Measurements from ENCODE around the gene MACIR. TPM values are rescaled to one million over a fixed set of nuclear protein-coding genes. Genes with fewer than 3 reads are reported as not detected.

MACIR gene
- total and polyA plus RNA-seq, 2 of the 13 experiments (the other 11 are each of a cell fraction or from before 2014, with no cell fraction given): 2.4 to 4.4 TPM

DNA sequence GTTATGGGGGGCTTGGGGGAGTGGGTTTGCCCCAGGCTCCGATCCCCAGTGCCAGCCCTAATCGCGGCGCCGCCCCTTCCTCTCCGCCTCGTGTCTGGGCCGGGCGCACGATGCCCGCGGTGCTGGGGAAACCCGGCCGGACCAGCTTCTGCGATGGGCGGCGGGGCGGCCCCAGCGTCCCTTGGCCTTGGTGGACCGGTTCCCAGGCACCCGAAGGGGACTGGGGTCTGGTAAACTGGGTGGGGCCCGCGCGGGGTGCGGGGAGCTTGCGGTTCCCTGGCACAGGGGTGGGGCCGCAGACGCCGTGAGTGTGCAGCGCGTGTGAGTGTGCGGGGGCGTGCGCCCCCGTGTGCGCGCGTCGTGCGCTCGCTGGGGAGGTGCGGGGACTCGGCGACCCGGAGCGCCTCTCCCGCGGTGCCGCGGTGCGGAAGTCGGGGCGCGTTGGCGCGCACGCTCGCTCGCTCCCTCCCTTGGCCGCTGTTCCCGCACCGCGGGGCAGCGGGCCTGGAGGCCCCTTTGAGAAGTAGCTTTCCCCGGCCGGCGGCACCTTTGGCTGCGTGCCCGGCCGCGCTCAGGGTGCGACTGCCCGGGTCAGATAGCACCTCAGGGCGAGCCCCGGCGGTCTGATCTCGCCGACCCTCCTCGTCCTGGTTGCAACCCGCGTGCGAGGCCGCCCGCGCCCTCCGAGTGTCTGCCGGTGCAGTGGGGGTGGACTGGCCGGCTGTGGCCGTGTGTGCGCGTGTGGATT is 568 bp downstream of the MACIR start (continued):
- no peak for TF ChIP-seq FLYWCH1 (CRISPR knock-in tag; IDR thresholded peaks at IDR 0.05)
- no peak for TF ChIP-seq ATAD3A (CRISPR knock-in tag; IDR thresholded peaks at IDR 0.05)
- no peak for TF ChIP-seq ZNF891 (CRISPR knock-in tag; IDR thresholded peaks at IDR 0.05)
- TF ChIP-seq HMGXB3 (CRISPR knock-in tag; IDR thresholded peaks at IDR 0.05; ENCODE audit: borderline replicate concordance): no peak
- TF ChIP-seq SIX4 (CRISPR knock-in tag; IDR thresholded peaks at IDR 0.05): 0 out of 2 replicates have a peak, but pooled peaks have one; percentile 22
- TF ChIP-seq, protein P1, sequence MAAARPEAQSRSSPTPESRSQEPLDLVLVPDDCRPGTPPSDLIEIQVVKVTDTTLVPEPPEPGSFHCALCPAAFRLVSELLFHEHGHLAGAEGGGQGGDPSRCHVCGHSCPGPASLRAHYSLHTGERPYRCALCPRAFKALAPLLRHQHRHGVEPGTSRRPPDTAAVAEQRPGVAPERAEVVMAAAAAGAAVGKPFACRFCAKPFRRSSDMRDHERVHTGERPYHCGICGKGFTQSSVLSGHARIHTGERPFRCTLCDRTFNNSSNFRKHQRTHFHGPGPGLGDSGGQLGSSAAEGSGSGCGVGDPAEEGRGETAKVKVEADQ (CRISPR knock-in tag; IDR thresholded peaks at IDR 0.05; ENCODE audit: borderline replicate concordance): no peak
- 0 out of 2 replicates have a peak, but pooled peaks have one; percentile 25 for TF ChIP-seq SP2 (CRISPR knock-in tag; IDR thresholded peaks at IDR 0.05)
- TF ChIP-seq, protein P2, sequence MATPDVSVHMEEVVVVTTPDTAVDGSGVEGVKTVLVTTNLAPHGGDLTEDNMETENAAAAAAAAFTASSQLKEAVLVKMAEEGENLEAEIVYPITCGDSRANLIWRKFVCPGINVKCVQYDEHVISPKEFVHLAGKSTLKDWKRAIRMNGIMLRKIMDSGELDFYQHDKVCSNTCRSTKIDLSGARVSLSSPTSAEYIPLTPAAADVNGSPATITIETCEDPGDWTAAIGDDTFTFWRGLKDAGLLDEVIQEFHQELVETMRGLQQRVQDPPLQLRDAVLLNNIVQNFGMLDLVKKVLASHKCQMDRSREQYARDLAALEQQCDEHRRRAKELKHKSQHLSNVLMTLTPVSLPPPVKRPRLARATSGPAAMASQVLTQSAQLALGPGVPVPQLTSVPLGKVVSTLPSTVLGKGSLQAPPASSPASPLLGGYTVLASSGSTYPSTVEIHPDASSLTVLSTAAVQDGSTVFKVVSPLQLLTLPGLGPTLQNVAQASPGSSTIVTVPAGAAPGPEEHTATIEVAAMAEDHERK (CRISPR knock-in tag; IDR thresholded peaks at IDR 0.05; ENCODE audit: low read depth): 0 out of 2 replicates have a peak, but pooled peaks have one; percentile 10
- TF ChIP-seq TAF15 (IDR thresholded peaks at IDR 0.05; ENCODE audit: low read depth, low read length, poor library complexity, severe bottlenecking): no peak
- no peak for TF ChIP-seq ZNF318 (CRISPR knock-in tag; IDR thresholded peaks at IDR 0.05)
- no peak for TF ChIP-seq TEAD3 (CRISPR knock-in tag; optimal IDR thresholded peaks at IDR 0.05; ENCODE audit: borderline replicate concordance)

All from HepG2 (cell line).